AG04450 (cell line): ENCODE measurements around the gene PCDHB13. TPM values are rescaled to one million over a fixed set of nuclear protein-coding genes. Genes with fewer than 3 reads are reported as not detected.

Experiments used
- CTCF ChIA-PET: fragments of 300-600, 350-600 bp; formaldehyde crosslinking; extraction: SDS; loops from one replicate; lab custom pipeline; 2022; ENCODE audit warnings: antibody characterized with exemption, inconsistent platforms; lab: Charles Lee
- POLR2A ChIA-PET: fragments of 350-600 bp; formaldehyde crosslinking; extraction: SDS; loops from one replicate; lab custom pipeline; 2021; ENCODE audit warnings: antibody characterized with exemption, inconsistent platforms; lab: Yijun Ruan, JAX
- DNase-seq: peaks from one replicate; pipeline ENCODE4 v3.0.0-alpha.2; 2011; ENCODE audit warnings: low read depth, low spot score
- H3K27ac ChIP-seq: one replicate; pipeline ENCODE4 v1.5.1; 2012; ENCODE audit warnings: low read depth, low read length, control low read depth
- H3K27me3 ChIP-seq: one replicate; pipeline ENCODE4 v1.6.0; 2012; ENCODE audit warnings: low read length; ENCODE audit not compliant: control insufficient read depth, insufficient read depth
- H3K4me3 ChIP-seq: 2 replicates; pipeline ENCODE4 v1.5.1; 2011; ENCODE audit warnings: mild to moderate bottlenecking, low read depth, low read length, control low read depth
- H3K9me3 ChIP-seq: 2 replicates; pipeline ENCODE4 v1.5.1; 2012; ENCODE audit warnings: low read length; ENCODE audit not compliant: control insufficient read depth, insufficient read depth
- polyA plus RNA-seq: library from polyadenylated mRNA; depleted of rRNA; stranded (reverse); fragments of >200 nt; gene quantifications from 2 replicates; pipeline ENCODE4 v1.2.3, GENCODE V29; 2011; rRNA removed
- TF ChIP-seq, protein P1 (sequence below): IDR thresholded peaks from 2 replicates; pipeline ENCODE4 v1.5.1; 2011; ENCODE audit warnings: low read depth, low read length, control low read depth, inconsistent platforms

PCDHB13 gene
- polyA plus RNA-seq, 1 experiment, result 0.73 TPM

DNA sequence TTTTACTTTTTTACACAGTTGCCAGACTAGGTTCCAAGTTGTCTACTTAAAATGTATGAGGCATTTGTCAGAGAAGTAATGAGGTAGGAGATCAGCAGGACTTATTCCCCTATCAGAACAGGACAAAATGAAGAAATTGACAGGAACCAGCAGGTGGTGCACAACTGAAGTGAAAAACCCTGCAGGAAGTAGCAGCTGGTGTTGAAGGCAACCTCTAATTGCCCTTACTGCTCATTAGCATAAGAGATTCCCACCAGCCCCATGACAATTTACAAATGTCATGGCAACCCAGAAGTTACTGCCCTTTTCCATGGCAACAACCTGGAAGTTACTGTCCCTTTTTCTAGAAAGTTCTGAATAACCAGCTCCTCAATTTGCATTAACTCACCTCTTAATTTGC is 36.9 kb downstream of the PCDHB13 start:
- H3K4me3 ChIP-seq, result no peak overlapping the region
- ChIA-PET CTCF (no interaction called here), POLR2A (no interaction called here)
- no peak overlapping the region for H3K27ac ChIP-seq
- no peaks in the 10 kb centered on the region for H3K27me3 ChIP-seq
- peaks cover 27% of the 10 kb centered on the region for H3K9me3 ChIP-seq
- no peak for DNase-seq
- TF ChIP-seq, protein P1, sequence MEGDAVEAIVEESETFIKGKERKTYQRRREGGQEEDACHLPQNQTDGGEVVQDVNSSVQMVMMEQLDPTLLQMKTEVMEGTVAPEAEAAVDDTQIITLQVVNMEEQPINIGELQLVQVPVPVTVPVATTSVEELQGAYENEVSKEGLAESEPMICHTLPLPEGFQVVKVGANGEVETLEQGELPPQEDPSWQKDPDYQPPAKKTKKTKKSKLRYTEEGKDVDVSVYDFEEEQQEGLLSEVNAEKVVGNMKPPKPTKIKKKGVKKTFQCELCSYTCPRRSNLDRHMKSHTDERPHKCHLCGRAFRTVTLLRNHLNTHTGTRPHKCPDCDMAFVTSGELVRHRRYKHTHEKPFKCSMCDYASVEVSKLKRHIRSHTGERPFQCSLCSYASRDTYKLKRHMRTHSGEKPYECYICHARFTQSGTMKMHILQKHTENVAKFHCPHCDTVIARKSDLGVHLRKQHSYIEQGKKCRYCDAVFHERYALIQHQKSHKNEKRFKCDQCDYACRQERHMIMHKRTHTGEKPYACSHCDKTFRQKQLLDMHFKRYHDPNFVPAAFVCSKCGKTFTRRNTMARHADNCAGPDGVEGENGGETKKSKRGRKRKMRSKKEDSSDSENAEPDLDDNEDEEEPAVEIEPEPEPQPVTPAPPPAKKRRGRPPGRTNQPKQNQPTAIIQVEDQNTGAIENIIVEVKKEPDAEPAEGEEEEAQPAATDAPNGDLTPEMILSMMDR, result no peak

DNA sequence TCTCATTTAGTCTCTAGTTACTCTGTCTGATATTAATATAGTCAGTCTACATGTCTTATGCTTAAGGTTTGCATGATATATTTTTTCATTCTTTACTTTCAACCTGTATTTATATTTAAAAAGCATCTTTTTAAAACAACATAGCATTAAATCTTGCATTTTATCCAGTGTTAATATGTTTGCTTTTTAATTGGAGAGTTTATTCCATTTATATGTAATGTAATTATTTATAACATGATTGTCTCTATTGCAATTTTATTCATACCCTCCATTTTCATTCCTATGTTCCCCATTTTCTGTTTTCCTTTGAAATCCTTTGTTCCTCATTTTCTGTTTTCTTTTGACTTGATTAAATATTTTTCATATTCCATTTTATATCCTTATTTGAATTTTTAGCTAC is 44.7 kb downstream of the PCDHB13 start:
- TF ChIP-seq, protein P1, result no peak
- Histone ChIP-seq H3K9me3 (peaks cover 25% of the 10 kb centered on the region), H3K27ac (no peak overlapping the region), H3K27me3 (no peaks in the 10 kb centered on the region), H3K4me3 (no peak overlapping the region)
- ChIA-PET CTCF (no interaction called here), POLR2A (no interaction called here)
- DNase-seq, result no peak

DNA sequence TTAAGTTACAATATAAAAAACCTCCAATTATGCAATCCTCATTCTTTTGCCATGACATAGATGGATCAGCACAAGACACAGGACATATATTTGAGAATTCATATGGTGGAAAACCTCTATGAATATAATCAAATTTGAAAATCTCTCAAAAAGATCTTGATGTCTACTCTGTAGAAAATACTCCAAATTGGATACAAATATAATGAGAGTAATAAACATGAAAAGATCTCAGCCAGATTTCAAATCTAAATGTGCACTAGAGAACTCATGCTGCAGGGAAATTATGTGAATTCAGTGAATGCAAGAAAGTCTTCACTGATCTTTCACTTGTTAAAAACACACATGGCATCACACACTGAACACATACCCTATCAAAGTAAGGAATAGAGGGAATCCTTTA is 45.2 kb downstream of the PCDHB13 start:
- no peaks in the 10 kb centered on the region for H3K27me3 ChIP-seq
- TF ChIP-seq, protein P1, result no peak
- ChIA-PET POLR2A (no interaction called here), CTCF (no interaction called here)
- no peak overlapping the region for H3K4me3 ChIP-seq
- H3K9me3 ChIP-seq, result peaks cover 29% of the 10 kb centered on the region
- H3K27ac ChIP-seq, result no peak overlapping the region
- no peak for DNase-seq

DNA sequence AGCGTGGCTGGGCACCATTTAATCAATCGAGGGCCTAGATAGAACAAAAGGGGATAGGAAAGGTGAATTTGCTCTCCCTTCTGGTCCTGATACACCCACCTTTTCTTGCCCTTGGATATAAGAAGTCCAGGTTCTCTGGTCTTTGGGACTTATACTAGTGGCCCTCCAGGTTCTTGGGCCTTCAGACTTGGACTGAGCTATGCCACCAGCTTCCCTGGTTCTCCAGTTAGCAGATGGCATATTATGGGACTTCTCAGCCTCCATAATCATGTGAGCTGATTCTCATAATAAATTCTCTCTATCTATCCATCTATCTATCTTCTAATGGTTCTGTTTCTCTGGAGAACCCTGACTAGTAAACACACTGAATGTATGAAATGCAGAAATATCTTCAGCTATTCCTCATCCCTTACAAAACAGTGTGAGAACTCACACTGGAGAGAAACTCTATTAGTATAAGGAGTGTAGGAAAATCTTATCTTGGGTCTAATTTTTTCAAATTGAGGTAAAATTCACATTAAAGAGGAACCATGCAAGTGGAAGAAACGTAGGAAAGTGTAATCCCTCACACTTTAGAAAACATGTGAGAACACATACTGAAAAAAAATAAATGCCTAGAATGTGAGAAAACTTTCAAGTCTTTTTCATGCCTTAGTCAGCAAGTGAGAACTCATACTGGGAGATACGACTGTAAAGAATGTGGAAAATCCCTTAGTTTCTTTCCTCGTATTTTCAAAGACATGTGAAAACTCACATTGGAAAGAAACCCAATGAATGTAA is 46.9 kb downstream of the PCDHB13 start:
- CTCF ChIA-PET, result no interaction called here
- H3K9me3 ChIP-seq, result peaks cover 29% of the 10 kb centered on the region
- no peak for DNase-seq
- H3K4me3 ChIP-seq, result no peak overlapping the region
- TF ChIP-seq, protein P1, result no peak
- H3K27ac ChIP-seq, result no peak overlapping the region
- H3K27me3 ChIP-seq, result no peaks in the 10 kb centered on the region
- POLR2A ChIA-PET, result no interaction called here

DNA sequence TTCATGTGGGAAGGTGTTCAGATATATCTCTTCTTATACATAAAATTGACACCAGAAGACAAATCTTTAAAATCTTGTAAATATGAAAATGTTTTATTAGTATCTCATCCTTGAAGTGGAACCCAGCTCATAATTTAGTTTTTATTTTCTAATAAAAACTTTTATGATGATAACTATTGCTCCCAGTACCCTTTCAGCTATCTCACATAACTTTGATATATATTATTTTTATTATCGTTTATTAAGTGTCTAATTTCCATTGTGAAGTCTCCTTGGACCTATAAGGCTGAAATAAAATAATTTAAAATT is 47.5 kb downstream of the PCDHB13 start:
- peaks cover 32% of the 10 kb centered on the region for H3K9me3 ChIP-seq
- H3K4me3 ChIP-seq, result no peak overlapping the region
- H3K27me3 ChIP-seq, result no peaks in the 10 kb centered on the region
- POLR2A ChIA-PET, result no interaction called here
- CTCF ChIA-PET, result no interaction called here
- no peak for DNase-seq
- no peak overlapping the region for H3K27ac ChIP-seq
- TF ChIP-seq, protein P1, result no peak

Other genes starting within 250 kb of the PCDHB13 start
- gene PCDHAC2, start 247.4 kb upstream of the PCDHB13 start, polyA plus RNA-seq, result not detected in 2 replicates
- gene PCDHB1, start 162.5 kb upstream of the PCDHB13 start, polyA plus RNA-seq, result not detected in 2 replicates
- gene PCDHB2, start 119.3 kb upstream of the PCDHB13 start, polyA plus RNA-seq, result 0.86 and 1.1 TPM in 2 replicates
- gene PCDHB3, start 113.4 kb upstream of the PCDHB13 start, polyA plus RNA-seq, result 0.12 and 0.15 TPM in 2 replicates
- gene PCDHB4, start 92.1 kb upstream of the PCDHB13 start, polyA plus RNA-seq, result 0.04 and 0.06 TPM in 2 replicates
- gene PCDHB5, start 78.7 kb upstream of the PCDHB13 start, polyA plus RNA-seq, result 0.68 and 0.72 TPM in 2 replicates
- 0.21 TPM in 2 replicates for gene PCDHB6, start 63.9 kb upstream of the PCDHB13 start, polyA plus RNA-seq
- 0.61 and 0.62 TPM in 2 replicates for gene PCDHB7, start 41.3 kb upstream of the PCDHB13 start, polyA plus RNA-seq
- gene PCDHB8, start 36.1 kb upstream of the PCDHB13 start, polyA plus RNA-seq, result 0.20 and 0.25 TPM in 2 replicates
- gene PCDHB16, start 31.5 kb upstream of the PCDHB13 start, polyA plus RNA-seq, result 0.45 and 0.66 TPM in 2 replicates
- 0.22 and 0.45 TPM in 2 replicates for gene PCDHB9, start 26.8 kb upstream of the PCDHB13 start, polyA plus RNA-seq
- 0.45 and 0.74 TPM in 2 replicates for gene PCDHB10, start 21.6 kb upstream of the PCDHB13 start, polyA plus RNA-seq
- gene PCDHB11, start 14.3 kb upstream of the PCDHB13 start, polyA plus RNA-seq, result 0.16 and 0.25 TPM in 2 replicates
- 0.32 and 0.40 TPM in 2 replicates for gene PCDHB12, start 5.2 kb upstream of the PCDHB13 start, polyA plus RNA-seq
- 0.98 and 1.1 TPM in 2 replicates for gene PCDHB14, start 9.4 kb downstream of the PCDHB13 start, polyA plus RNA-seq
- 0.88 and 0.93 TPM in 2 replicates for gene PCDHB15, start 31.5 kb downstream of the PCDHB13 start, polyA plus RNA-seq
- gene SLC25A2, start 90.1 kb downstream of the PCDHB13 start, polyA plus RNA-seq, result not detected in 2 replicates
- 60.3 and 71.0 TPM in 2 replicates for gene TAF7, start 106.9 kb downstream of the PCDHB13 start, polyA plus RNA-seq
- 1.9 and 2.2 TPM in 2 replicates for gene PCDHGA1, start 116.6 kb downstream of the PCDHB13 start, polyA plus RNA-seq
- gene PCDHGA2, start 124.8 kb downstream of the PCDHB13 start, polyA plus RNA-seq, result 6.1 and 6.3 TPM in 2 replicates
- 0.92 and 1.2 TPM in 2 replicates for gene PCDHGA3, start 129.9 kb downstream of the PCDHB13 start, polyA plus RNA-seq
- gene PCDHGB1, start 136.2 kb downstream of the PCDHB13 start, polyA plus RNA-seq, result 3.2 TPM in 2 replicates
- gene PCDHGA4, start 141.1 kb downstream of the PCDHB13 start, polyA plus RNA-seq, result 6.3 and 7.6 TPM in 2 replicates
- 4.6 and 4.8 TPM in 2 replicates for gene PCDHGB2, start 146.1 kb downstream of the PCDHB13 start, polyA plus RNA-seq
- gene PCDHGA5, start 150.2 kb downstream of the PCDHB13 start, polyA plus RNA-seq, result 1.4 and 1.8 TPM in 2 replicates
- gene PCDHGB3, start 156.3 kb downstream of the PCDHB13 start, polyA plus RNA-seq, result 3.6 and 4.3 TPM in 2 replicates
- 4.7 and 4.8 TPM in 2 replicates for gene PCDHGA6, start 160.0 kb downstream of the PCDHB13 start, polyA plus RNA-seq
- 2.7 TPM in 2 replicates for gene PCDHGA7, start 168.8 kb downstream of the PCDHB13 start, polyA plus RNA-seq
- 10.3 and 10.9 TPM in 2 replicates for gene PCDHGB4, start 173.8 kb downstream of the PCDHB13 start, polyA plus RNA-seq
- 0.93 and 1.1 TPM in 2 replicates for gene PCDHGA8, start 178.7 kb downstream of the PCDHB13 start, polyA plus RNA-seq
- gene PCDHGB5, start 184.0 kb downstream of the PCDHB13 start, polyA plus RNA-seq, result 12.5 TPM in 2 replicates
- gene PCDHGA9, start 188.9 kb downstream of the PCDHB13 start, polyA plus RNA-seq, result 6.4 and 8.0 TPM in 2 replicates
- 3.3 and 3.8 TPM in 2 replicates for gene PCDHGB6, start 194.1 kb downstream of the PCDHB13 start, polyA plus RNA-seq
- gene PCDHGA10, start 199.1 kb downstream of the PCDHB13 start, polyA plus RNA-seq, result 9.2 and 11.7 TPM in 2 replicates
- 16.2 and 17.0 TPM in 2 replicates for gene PCDHGB7, start 203.8 kb downstream of the PCDHB13 start, polyA plus RNA-seq
- gene PCDHGA11, start 207.1 kb downstream of the PCDHB13 start, polyA plus RNA-seq, result 7.5 and 7.7 TPM in 2 replicates
- gene PCDHGA12, start 216.6 kb downstream of the PCDHB13 start, polyA plus RNA-seq, result 3.4 and 4.3 TPM in 2 replicates